Loucy (cell line): ENCODE measurements around the gene SHANK3.

Experiments
- H2AFZ ChIP-seq: fragments of 200-600 bp; sonication (generic); 2 replicates; pipeline ENCODE4 v1.6.0; 2016; ENCODE audit warnings: antibody characterized with exemption, mild to moderate bottlenecking, low read length, moderate library complexity
- H3F3A ChIP-seq: fragments of 200-600 bp; 2 replicates; pipeline ENCODE4 v1.6.0; 2016; ENCODE audit warnings: antibody characterized with exemption, low read depth, mild to moderate bottlenecking
- H3K27me3 ChIP-seq: fragments of 200-600 bp; sonication (generic); 2 replicates; pipeline ENCODE4 v1.6.1; 2014; ENCODE audit warnings: low read length, mild to moderate bottlenecking; ENCODE audit not compliant: insufficient read depth, poor library complexity, severe bottlenecking
- H3K36me3 ChIP-seq: fragments of 200-600 bp; sonication (generic); 2 replicates; pipeline ENCODE4 v1.6.1; 2016; ENCODE audit warnings: low read length; ENCODE audit not compliant: insufficient read depth
- H3K4me1 ChIP-seq: fragments of 200-600 bp; sonication (generic); 2 replicates; pipeline ENCODE4 v1.5.1; 2014; ENCODE audit warnings: low read length, mild to moderate bottlenecking; ENCODE audit not compliant: insufficient read depth, poor library complexity, severe bottlenecking
- H3K4me2 ChIP-seq: fragments of 200-600 bp; sonication (generic); 2 replicates; pipeline ENCODE4 v1.6.0; 2014; ENCODE audit warnings: antibody characterized with exemption, low read length, low read depth, mild to moderate bottlenecking; ENCODE audit not compliant: poor library complexity, severe bottlenecking
- H3K4me3 ChIP-seq: fragments of 200-600 bp; sonication (generic); 2 replicates; pipeline ENCODE4 v1.5.1; 2014; ENCODE audit warnings: low read length, mild to moderate bottlenecking, mixed read lengths; ENCODE audit not compliant: poor library complexity, severe bottlenecking
- H3K79me2 ChIP-seq: fragments of 200-600 bp; sonication (generic); 2 replicates; pipeline ENCODE4 v1.6.1; 2014; ENCODE audit warnings: low read length; ENCODE audit not compliant: insufficient read depth
- H3K9ac ChIP-seq: fragments of 200-600 bp; sonication (generic); 2 replicates; pipeline ENCODE4 v1.6.0; 2014; ENCODE audit warnings: mild to moderate bottlenecking, low read depth, low read length, moderate library complexity; ENCODE audit not compliant: poor library complexity, severe bottlenecking
- H3K9me2 ChIP-seq: fragments of 200-600 bp; sonication (generic); replicated peaks from 2 replicates; pipeline ENCODE4 v1.6.1; 2016; ENCODE audit warnings: low read depth, low read length, mixed read lengths
- H3K9me3 ChIP-seq: fragments of 200-600 bp; sonication (generic); 2 replicates; pipeline ENCODE4 v1.6.1; 2014; ENCODE audit warnings: mild to moderate bottlenecking, antibody characterized with exemption, low read length, low read depth; ENCODE audit not compliant: insufficient read depth
- H4K20me1 ChIP-seq: fragments of 200-600 bp; sonication (generic); 2 replicates; pipeline ENCODE4 v1.6.0; 2014; ENCODE audit warnings: antibody characterized with exemption, low read length, mild to moderate bottlenecking; ENCODE audit not compliant: insufficient read depth, poor library complexity, severe bottlenecking
- CTCF ChIP-seq: fragments of 200-600 bp; sonication (generic); conservative IDR thresholded peaks from 2 replicates; pipeline ENCODE4 v1.5.1; 2014; ENCODE audit warnings: mild to moderate bottlenecking, antibody characterized with exemption, low read length
- EZH2phosphoT487 ChIP-seq: fragments of 200-600 bp; IDR thresholded peaks from 2 replicates; pipeline ENCODE4 v1.6.1; 2018; ENCODE audit warnings: antibody characterized with exemption, mild to moderate bottlenecking, moderate library complexity, borderline replicate concordance

Gene SHANK3

GRCh38 chr22:50684501-50684900 is 11.9 kb downstream of the SHANK3 start:
- peaks cover 4% of the 10 kb centered on the region for H4K20me1 ChIP-seq
- H3K9ac ChIP-seq = no peak overlapping the region
- no peaks in the 10 kb centered on the region for H3K27me3 ChIP-seq
- H3K4me1 ChIP-seq = peaks cover 4% of the 10 kb centered on the region
- no peaks in the 10 kb centered on the region for H3K9me3 ChIP-seq
- no peak overlapping the region for H3K4me3 ChIP-seq
- H3K9me2 ChIP-seq = no peaks in the 10 kb centered on the region
- peaks cover 10% of the 10 kb centered on the region; the same call in 1 of the 2 replicates for H3K79me2 ChIP-seq
- H2AFZ ChIP-seq = no peak overlapping the region
- H3K36me3 ChIP-seq = peaks cover 26% of the 10 kb centered on the region; the same call in 1 of the 2 replicates
- no peaks in the 10 kb centered on the region for H3F3A ChIP-seq
- no peak overlapping the region for H3K4me2 ChIP-seq
- TF ChIP-seq CTCF (no peak), EZH2phosphoT487 (no peak)

GRCh38 chr22:50684986-50685385 is 12.4 kb downstream of the SHANK3 start:
- Histone ChIP-seq H3F3A (no peaks in the 10 kb centered on the region), H3K4me1 (peaks cover 4% of the 10 kb centered on the region), H3K9me3 (no peaks in the 10 kb centered on the region), H3K36me3 (peaks cover 26% of the 10 kb centered on the region; the same call in 1 of the 2 replicates), H3K9me2 (no peaks in the 10 kb centered on the region), H4K20me1 (peaks cover 4% of the 10 kb centered on the region), H3K9ac (no peak overlapping the region), H3K4me3 (no peak overlapping the region), H3K79me2 (peaks cover 10% of the 10 kb centered on the region; the same call in 1 of the 2 replicates), H2AFZ (no peak overlapping the region), H3K4me2 (no peak overlapping the region), H3K27me3 (no peaks in the 10 kb centered on the region)
- TF ChIP-seq EZH2phosphoT487 (no peak), CTCF (no peak)

GRCh38 chr22:50686794-50687193 is 14.2 kb downstream of the SHANK3 start:
- Histone ChIP-seq H2AFZ (no peak overlapping the region), H3K79me2 (peaks cover 11% of the 10 kb centered on the region; the same call in 1 of the 2 replicates), H3K4me2 (no peak overlapping the region), H4K20me1 (peaks cover 12% of the 10 kb centered on the region), H3K4me3 (no peak overlapping the region), H3K4me1 (peaks cover 9% of the 10 kb centered on the region), H3K9me3 (no peaks in the 10 kb centered on the region), H3F3A (no peaks in the 10 kb centered on the region), H3K9ac (no peak overlapping the region), H3K27me3 (no peaks in the 10 kb centered on the region), H3K36me3 (peaks cover 20% of the 10 kb centered on the region; the same call in 1 of the 2 replicates), H3K9me2 (no peaks in the 10 kb centered on the region)
- no peak for TF ChIP-seq CTCF
- TF ChIP-seq EZH2phosphoT487 = no peak
